K562 (cell line): ENCODE data around the gene ZNF180. TPM values are rescaled to one million over a fixed set of nuclear protein-coding genes. Genes with fewer than 3 reads are reported as not detected.

Experiments used
- BHLHE40 ChIP-seq: IDR thresholded peaks from 2 replicates; pipeline ENCODE4 v1.6.1; 2011; ENCODE audit warnings: low read length, improper control_type of control experiment
- HMG20B ChIP-seq: fragments of 250-450 bp; sonication (Bioruptor Pico); IDR thresholded peaks from 2 replicates; pipeline ENCODE4 v1.5.0; 2021; ENCODE audit warnings: mild to moderate bottlenecking
- KDM5B ChIP-seq: fragments of 200-600 bp; sonication (generic); IDR thresholded peaks from 2 replicates; pipeline ENCODE4 v1.6.1; 2012; ENCODE audit warnings: low read depth, mild to moderate bottlenecking, moderate library complexity, low read length, control low read depth, inconsistent platforms; ENCODE audit not compliant: insufficient replicate concordance
- MAZ ChIP-seq, 2 experiments: fragments of 450-650 bp in 1 of 2; sonication (generic) in 1 of 2; formaldehyde crosslinking; IDR thresholded peaks in 1 of 2; conservative IDR thresholded peaks in 1 of 2; 2 replicates each; pipeline versions ENCODE4 v1.4.0 to v1.5.0; 2020; ENCODE audit warnings: mild to moderate bottlenecking in 1 of 2, missing genetic modification reagents in 1 of 2
- POLR2H ChIP-seq: IDR thresholded peaks from 2 replicates; pipeline ENCODE4 v1.6.1; 2016; ENCODE audit warnings: missing genetic modification characterization, low read depth, mild to moderate bottlenecking, control low read depth, missing compliant biosample characterization, moderate library complexity
- TCF3 ChIP-seq: sonication (generic); formaldehyde crosslinking; IDR thresholded peaks from 2 replicates; pipeline ENCODE4 v1.4.0; 2020; ENCODE audit warnings: mild to moderate bottlenecking, missing genetic modification reagents
- ZNF77 ChIP-seq: fragments of 250-450 bp; sonication (Bioruptor Pico); IDR thresholded peaks from 2 replicates; pipeline ENCODE4 v1.5.0; 2020
- polyA plus RNA-seq, 8 experiments: library from polyadenylated mRNA; depleted of rRNA in 4 of 8; stranded (reverse) in 5 of 8; unstranded in 3 of 8; fragments of >200 nt; fragmentation: Nextera tagmentation in 2 of 8; fragmentation: Illumina TruSeq in 1 of 8; extraction: Ambion mirVana in 2 of 8; extraction: Trizol in 1 of 8; gene quantifications; 2 replicates each; pipeline versions ENCODE4 v1.2.1 to v1.2.3, GENCODE V29; 2011 to 2014; ENCODE audit warnings: inconsistent platforms in 1 of 8, missing spikeins in 1 of 8
- total RNA-seq, 7 experiments: library from RNA; depleted of rRNA in 6 of 7; stranded (reverse); fragments of >200 nt in 6 of 7; fragmentation: Illumina TruSeq in 2 of 7; extraction: Trizol in 2 of 7; gene quantifications; 2 replicates each; pipeline versions ENCODE4 v1.2.1 to v1.2.3, GENCODE V29; 2011 to 2021; ENCODE audit warnings: low replicate concordance in 1 of 7
- TF ChIP-seq, protein P1 (sequence below): fragments of 250-450 bp; sonication (Bioruptor Pico); IDR thresholded peaks from 2 replicates; pipeline ENCODE4 v1.4.0; 2020
- TF ChIP-seq, protein P2 (sequence below): sonication (generic); formaldehyde crosslinking; IDR thresholded peaks from 2 replicates; pipeline ENCODE4 v1.8.0; 2022; ENCODE audit warnings: missing genetic modification reagents, mild to moderate bottlenecking, moderate library complexity, borderline replicate concordance
- TF ChIP-seq, protein P3 (sequence below): fragments of 250-450 bp; sonication (Bioruptor Pico); IDR thresholded peaks from 2 replicates; pipeline ENCODE4 v1.5.0; 2021
- TF ChIP-seq, protein P4 (sequence below): fragments of 250-450 bp; sonication (Bioruptor Pico); IDR thresholded peaks from 2 replicates; pipeline ENCODE4 v1.9.0; 2021; ENCODE audit warnings: mild to moderate bottlenecking
- TF ChIP-seq, protein P5 (sequence below): fragments of 150-350 bp; IDR thresholded peaks from 2 replicates; pipeline ENCODE4 v1.6.1; 2014; ENCODE audit warnings: low read depth, mild to moderate bottlenecking, low read length, borderline replicate concordance

ZNF180 gene
- total and polyA plus RNA-seq, 9 of the 15 experiments (the other 6 are each of a cell fraction or from before 2014, with no cell fraction given): 1.8 to 8.7 (median 5.9) TPM

DNA sequence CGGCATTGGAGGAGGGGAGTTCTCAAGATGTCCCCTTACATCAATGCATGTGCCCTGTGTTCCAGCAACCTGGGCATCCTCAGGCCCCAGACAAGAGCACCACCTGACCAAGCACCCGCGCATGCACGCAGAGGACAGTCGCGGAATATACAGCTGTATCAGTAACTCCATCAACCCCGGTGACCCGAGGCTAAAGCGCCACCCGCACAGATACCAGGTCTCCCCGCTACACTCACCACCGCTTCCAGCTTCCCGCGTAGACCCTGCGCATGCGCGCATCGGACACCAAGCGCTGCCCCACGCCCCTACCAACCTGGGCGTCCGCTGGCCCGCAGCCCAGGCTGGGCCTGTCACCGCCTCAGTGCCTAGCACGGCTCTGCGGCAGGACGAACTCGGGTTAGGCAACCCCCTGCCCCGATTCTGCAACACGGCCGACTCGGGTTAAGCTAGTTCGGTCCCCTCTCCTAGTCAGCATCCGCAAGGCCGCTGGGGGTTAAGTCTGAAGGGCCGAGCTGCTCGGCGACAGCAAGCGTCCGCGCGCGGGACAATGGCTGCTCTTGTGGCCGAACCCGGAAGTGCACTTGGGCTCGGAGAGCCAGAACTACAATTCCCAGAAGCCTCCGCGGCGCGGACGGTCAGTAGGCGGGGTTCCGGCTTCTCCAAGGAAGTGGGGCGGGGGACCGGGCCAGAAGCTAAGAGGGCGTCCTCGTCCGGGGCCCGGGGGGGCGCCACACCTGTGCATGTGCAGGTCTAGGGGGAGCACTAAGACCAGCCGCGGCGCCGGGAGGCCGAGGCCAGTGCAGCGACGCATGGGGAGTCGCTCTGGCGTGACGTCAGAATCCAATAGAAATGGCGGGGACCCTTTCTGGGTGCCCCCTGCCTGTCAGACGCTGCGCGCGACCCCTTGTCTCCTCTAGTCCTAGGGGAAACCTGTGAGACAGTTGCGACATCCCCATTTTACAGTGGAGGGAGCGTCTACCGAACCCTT lies at the start of gene ZNF180 (continued):
- TF ChIP-seq, protein P1, sequence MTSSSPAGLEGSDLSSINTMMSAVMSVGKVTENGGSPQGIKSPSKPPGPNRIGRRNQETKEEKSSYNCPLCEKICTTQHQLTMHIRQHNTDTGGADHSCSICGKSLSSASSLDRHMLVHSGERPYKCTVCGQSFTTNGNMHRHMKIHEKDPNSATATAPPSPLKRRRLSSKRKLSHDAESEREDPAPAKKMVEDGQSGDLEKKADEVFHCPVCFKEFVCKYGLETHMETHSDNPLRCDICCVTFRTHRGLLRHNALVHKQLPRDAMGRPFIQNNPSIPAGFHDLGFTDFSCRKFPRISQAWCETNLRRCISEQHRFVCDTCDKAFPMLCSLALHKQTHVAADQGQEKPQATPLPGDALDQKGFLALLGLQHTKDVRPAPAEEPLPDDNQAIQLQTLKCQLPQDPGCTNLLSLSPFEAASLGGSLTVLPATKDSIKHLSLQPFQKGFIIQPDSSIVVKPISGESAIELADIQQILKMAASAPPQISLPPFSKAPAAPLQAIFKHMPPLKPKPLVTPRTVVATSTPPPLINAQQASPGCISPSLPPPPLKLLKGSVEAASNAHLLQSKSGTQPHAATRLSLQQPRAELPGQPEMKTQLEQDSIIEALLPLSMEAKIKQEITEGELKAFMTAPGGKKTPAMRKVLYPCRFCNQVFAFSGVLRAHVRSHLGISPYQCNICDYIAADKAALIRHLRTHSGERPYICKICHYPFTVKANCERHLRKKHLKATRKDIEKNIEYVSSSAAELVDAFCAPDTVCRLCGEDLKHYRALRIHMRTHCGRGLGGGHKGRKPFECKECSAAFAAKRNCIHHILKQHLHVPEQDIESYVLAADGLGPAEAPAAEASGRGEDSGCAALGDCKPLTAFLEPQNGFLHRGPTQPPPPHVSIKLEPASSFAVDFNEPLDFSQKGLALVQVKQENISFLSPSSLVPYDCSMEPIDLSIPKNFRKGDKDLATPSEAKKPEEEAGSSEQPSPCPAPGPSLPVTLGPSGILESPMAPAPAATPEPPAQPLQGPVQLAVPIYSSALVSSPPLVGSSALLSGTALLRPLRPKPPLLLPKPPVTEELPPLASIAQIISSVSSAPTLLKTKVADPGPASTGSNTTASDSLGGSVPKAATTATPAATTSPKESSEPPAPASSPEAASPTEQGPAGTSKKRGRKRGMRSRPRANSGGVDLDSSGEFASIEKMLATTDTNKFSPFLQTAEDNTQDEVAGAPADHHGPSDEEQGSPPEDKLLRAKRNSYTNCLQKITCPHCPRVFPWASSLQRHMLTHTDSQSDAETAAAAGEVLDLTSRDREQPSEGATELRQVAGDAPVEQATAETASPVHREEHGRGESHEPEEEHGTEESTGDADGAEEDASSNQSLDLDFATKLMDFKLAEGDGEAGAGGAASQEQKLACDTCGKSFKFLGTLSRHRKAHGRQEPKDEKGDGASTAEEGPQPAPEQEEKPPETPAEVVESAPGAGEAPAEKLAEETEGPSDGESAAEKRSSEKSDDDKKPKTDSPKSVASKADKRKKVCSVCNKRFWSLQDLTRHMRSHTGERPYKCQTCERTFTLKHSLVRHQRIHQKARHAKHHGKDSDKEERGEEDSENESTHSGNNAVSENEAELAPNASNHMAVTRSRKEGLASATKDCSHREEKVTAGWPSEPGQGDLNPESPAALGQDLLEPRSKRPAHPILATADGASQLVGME (CRISPR knock-in tag): no peak
- TF ChIP-seq KDM5B (peak; percentile 76), ZNF77 (CRISPR knock-in tag) (no peak), HMG20B (CRISPR knock-in tag) (no peak), MAZ (CRISPR knock-in tag; conservative IDR thresholded peaks at IDR 0.05 in 1 of 2, IDR thresholded peaks at IDR 0.05 in 1 of 2) (peak; percentile 98), BHLHE40 (peak; percentile 73), TCF3 (0 out of 2 replicates have a peak, but pooled peaks have one; percentile 11), POLR2H (tag) (peak; percentile 72)
- TF ChIP-seq, protein P2, sequence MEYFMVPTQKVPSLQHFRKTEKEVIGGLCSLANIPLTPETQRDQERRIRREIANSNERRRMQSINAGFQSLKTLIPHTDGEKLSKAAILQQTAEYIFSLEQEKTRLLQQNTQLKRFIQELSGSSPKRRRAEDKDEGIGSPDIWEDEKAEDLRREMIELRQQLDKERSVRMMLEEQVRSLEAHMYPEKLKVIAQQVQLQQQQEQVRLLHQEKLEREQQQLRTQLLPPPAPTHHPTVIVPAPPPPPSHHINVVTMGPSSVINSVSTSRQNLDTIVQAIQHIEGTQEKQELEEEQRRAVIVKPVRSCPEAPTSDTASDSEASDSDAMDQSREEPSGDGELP (CRISPR knock-in tag): peak; percentile 90
- TF ChIP-seq, protein P3, sequence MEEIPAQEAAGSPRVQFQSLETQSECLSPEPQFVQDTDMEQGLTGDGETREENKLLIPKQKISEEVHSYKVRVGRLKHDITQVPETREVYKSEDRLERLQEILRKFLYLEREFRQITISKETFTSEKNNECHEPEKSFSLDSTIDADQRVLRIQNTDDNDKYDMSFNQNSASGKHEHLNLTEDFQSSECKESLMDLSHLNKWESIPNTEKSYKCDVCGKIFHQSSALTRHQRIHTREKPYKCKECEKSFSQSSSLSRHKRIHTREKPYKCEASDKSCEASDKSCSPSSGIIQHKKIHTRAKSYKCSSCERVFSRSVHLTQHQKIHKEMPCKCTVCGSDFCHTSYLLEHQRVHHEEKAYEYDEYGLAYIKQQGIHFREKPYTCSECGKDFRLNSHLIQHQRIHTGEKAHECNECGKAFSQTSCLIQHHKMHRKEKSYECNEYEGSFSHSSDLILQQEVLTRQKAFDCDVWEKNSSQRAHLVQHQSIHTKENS (CRISPR knock-in tag): no peak
- TF ChIP-seq, protein P4, sequence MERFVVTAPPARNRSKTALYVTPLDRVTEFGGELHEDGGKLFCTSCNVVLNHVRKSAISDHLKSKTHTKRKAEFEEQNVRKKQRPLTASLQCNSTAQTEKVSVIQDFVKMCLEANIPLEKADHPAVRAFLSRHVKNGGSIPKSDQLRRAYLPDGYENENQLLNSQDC (CRISPR knock-in tag): no peak
- TF ChIP-seq, protein P5, sequence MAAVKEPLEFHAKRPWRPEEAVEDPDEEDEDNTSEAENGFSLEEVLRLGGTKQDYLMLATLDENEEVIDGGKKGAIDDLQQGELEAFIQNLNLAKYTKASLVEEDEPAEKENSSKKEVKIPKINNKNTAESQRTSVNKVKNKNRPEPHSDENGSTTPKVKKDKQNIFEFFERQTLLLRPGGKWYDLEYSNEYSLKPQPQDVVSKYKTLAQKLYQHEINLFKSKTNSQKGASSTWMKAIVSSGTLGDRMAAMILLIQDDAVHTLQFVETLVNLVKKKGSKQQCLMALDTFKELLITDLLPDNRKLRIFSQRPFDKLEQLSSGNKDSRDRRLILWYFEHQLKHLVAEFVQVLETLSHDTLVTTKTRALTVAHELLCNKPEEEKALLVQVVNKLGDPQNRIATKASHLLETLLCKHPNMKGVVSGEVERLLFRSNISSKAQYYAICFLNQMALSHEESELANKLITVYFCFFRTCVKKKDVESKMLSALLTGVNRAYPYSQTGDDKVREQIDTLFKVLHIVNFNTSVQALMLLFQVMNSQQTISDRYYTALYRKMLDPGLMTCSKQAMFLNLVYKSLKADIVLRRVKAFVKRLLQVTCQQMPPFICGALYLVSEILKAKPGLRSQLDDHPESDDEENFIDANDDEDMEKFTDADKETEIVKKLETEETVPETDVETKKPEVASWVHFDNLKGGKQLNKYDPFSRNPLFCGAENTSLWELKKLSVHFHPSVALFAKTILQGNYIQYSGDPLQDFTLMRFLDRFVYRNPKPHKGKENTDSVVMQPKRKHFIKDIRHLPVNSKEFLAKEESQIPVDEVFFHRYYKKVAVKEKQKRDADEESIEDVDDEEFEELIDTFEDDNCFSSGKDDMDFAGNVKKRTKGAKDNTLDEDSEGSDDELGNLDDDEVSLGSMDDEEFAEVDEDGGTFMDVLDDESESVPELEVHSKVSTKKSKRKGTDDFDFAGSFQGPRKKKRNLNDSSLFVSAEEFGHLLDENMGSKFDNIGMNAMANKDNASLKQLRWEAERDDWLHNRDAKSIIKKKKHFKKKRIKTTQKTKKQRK: no peak
